HG02642 (cell line): ENCODE data around the gene SLC6A4.
"Not testable (repeated sequence)": the region's sequence is repeated elsewhere in the genome, so short reads cannot be mapped to it uniquely, and the experiment has no call there.

Experiments used
- ATAC-seq: cut with Tn5 transposase; IDR thresholded peaks from one replicate; pipeline ENCODE4 v1.9.1; 2021; ENCODE audit warnings: mild to moderate bottlenecking; ENCODE audit not compliant: unreplicated experiment, poor library complexity

Gene SLC6A4

GRCh38 chr17:30187573-30187972 is 47.9 kb downstream of the SLC6A4 start:
- ATAC-seq = no peak

GRCh38 chr17:30186761-30187160 is 48.7 kb downstream of the SLC6A4 start:
- ATAC-seq = no peak

GRCh38 chr17:30176855-30177254 is 58.6 kb downstream of the SLC6A4 start:
- ATAC-seq = no peak

GRCh38 chr17:30174556-30174955 is 60.9 kb downstream of the SLC6A4 start:
- ATAC-seq = no peak

GRCh38 chr17:30173649-30174048 is 61.8 kb downstream of the SLC6A4 start:
- peak; percentile 81 for ATAC-seq

DNA sequence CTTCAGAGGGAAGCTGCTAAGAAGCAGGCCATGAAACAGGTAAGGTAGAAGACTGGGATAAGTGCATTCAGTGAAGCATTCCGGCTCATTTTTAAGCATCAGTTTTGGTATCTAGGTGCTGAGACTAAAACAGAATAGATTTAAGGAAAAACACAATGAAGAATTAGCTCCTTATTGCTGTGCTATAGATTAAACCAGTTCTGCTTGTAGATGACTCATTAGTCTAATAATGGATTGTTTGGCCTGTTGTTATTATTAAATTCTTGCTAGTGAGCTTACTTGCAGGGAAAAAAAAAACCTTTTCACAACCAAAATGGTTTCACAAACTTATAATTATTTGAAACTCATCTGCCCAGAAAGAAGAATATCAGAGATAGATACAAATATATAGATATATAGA is 62.9 kb downstream of the SLC6A4 start:
- no peak for ATAC-seq

DNA sequence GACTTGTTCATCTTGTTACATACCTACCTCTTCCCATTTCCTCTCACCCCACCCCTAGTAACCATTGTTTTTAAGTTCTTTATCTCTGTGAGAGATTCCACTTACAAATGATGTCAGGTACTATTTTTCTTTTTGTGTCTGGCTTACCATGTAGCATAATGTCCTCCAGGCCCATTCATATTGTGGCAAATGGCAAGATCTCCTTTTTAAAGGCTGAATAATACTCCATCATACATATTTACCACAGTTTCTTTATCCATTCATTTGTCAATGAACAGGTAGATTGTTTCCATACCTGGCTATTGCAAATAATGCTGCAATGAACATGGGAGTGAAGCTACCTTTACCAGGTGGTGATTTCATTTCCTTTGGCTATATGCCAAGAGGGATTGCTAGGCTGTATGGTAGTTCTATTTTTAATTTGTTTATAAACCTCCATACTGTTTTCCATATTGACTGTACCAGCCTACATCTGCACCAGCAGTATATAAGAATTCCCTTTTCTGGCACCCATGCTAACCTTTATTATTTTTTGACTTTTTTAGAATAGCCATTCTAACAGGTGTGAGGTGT is 65.0 kb downstream of the SLC6A4 start:
- ATAC-seq = no peak

- ATAC-seq = no peak
Observed at GRCh38 chr17:30165960-30166359, 69.5 kb downstream of the SLC6A4 start.

DNA sequence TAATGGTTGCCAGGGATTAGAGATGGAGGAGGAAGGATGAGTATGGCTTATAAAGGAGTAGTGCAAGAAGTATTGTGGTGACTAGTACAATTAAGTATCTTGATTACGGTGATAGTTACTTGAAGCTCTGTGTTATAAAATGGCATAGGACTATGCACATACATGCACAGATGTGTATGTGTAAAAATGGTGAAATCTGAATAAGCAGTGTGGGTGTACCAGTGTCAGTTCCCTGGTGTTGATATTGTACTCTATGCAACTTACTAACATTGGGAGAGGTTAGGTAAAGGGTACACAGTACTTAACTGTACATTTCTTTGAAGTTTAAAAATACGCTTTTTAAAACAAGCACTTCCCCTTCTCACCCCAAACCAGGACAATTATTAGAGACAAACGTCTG is 70.3 kb downstream of the SLC6A4 start:
- no peak for ATAC-seq

DNA sequence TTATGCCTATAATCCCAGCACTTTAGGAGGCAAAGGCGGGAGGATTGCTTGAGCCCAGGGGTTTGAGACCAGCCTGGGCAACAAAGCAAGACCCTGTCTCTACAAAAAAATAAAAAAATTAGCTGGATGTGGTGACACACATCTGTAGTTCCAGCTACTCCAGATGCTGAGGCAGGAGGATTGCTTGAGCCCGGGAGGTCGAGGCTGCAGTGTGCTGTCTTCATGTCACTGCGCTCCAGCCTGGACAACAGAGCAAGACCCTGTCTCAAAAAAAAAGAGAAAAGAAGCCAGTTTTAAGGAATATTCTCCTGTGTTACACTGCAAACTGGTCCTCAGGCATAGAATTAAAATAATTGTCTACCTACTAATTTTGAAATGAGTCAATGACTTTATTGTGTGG is 71.0 kb downstream of the SLC6A4 start:
- no peak for ATAC-seq

DNA sequence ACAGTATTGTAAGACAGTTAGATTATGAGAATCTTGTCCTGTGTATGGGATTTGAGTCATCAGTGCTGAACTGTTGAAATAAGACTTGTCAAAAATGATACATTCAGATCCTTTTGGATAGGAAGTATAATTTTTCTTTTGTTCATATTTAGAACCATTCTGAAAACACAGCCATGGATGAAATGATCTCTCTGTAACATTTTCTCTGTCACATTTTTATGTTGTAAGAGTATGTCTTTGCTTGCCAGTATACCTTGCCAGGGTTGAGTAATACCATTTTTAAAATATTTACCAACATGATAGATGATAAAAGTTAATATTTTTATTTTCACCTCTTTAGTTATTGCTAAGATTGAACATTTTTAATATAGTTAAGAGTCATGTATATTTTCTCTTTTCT is 73.9 kb downstream of the SLC6A4 start:
- no peak for ATAC-seq

DNA sequence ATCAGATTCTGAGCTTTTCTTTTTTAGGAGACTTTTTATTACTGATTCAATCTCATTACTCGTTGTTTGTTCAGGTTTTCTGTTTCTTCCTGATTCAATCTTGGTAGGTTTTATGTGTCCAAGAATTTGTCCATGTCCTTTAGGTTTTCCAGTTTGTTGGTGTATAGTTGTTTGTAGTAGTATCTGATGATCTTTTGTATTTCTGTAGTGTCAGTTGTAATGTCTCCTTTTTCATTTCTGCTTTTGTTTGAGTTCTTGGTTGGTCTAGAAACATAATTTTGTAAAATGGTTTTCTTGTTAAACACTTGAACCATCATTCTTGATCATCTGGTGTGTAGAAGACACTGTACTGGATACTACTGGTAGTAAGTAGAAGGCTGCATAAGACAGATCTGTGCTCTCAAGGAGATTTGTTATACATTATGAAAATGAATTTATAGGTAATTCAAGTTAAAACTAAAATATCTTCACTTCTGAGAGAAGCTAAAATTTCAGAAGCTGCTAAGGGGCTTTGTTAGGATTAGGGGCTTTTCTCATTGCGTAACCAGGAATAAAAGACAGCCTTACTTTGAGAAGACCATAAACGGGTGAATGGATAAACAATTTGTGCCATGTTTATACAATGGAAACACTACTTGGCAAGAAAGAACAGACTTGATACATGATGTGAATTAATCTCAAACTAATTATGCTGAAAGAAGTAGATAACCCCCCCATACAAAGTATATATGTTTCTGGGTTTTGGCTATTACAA is 74.9 kb downstream of the SLC6A4 start:
- no peak for ATAC-seq

DNA sequence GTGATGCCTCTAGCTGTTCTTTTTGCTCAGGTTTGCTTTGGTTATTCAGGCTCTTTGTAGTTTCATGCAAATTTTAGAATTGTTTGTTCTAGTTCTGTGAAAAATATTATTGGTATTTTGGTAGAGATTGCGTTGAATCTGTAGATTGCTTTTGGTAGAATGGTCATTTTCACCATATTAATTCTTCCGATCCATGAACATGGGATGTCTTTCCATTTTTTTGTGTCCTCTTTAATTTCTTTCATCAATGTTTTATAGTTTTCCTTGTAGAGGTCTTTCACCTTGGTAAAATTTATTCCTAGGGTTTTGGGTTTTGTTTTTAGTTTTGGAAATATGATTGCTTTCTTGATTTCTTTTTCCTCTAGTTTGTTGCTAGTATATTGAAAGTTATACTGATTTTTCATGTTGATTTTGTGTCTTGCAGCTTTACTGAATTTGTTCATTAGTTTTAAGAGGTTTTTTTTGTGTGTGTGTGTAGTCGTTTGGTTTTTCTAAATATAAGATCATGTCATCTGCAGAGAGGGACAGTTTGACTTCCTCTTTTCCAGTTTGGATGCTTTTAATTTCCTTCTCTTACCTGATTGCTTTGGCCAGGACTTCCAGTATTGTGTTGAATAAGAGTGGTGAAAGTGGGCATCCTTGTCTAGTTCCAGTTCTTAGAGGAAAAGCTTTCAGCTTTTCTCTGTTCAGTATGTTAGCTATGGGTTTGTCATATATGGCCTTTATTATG is 76.4 kb downstream of the SLC6A4 start:
- no peak for ATAC-seq

- ATAC-seq = no peak
Observed at GRCh38 chr17:30155389-30155788, 80.1 kb downstream of the SLC6A4 start.

GRCh38 chr17:30153463-30153862 is 82.0 kb downstream of the SLC6A4 start:
- ATAC-seq = no peak

GRCh38 chr17:30151471-30151870 is 84.0 kb downstream of the SLC6A4 start:
- no peak for ATAC-seq

DNA sequence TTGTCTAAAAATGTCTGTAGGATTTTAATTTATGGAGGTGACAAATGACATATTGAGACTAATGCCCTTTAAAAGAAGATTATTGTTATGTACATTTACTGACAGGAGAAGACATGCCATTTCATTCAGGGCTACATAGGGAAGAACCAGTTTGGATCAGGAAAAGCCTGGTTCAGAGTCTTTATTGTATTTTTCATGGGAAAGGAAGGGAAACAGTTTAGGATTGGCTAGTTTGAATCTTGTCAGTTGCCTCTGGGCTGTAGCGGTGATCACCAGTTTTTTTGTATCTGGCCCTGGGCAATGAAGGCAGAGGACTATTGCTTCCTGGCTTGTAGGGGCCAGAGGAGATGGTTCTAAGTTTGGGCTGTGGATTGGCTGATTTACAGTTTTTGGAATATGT is 87.1 kb downstream of the SLC6A4 start:
- ATAC-seq = no peak

DNA sequence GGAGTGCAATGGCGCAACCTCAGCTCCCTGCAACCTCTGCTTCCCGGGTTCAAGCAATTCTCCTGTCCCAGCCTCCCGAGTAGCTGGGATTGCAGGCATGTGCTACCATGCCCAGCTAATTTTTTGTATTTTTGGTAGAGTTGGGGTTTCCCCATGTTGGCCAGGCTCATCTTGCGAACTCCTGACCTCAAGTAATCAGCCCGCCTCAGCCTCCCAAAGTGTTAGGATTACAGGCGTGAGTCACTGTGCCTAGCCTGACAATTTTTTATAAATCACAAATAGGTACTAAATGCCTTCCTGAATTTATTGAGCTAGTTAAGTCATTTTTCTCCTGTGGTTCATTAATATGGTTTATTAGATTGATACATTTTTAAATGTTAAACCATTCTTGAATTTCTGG is 87.6 kb downstream of the SLC6A4 start:
- not testable (repeated sequence) for ATAC-seq
